Urinary bladder (tissue), 4 donors: Measurements from ENCODE around the gene MGST2. TPM values are rescaled to one million over a fixed set of nuclear protein-coding genes. Genes with fewer than 3 reads are reported as not detected.

Source experiments
- DNase-seq: peaks from one replicate; pipeline ENCODE4 v3.0.0-alpha.2; 2015; ENCODE audit errors: extremely low spot score
- H3K27ac ChIP-seq: one replicate; pipeline ENCODE4 v1.5.1; 2013; ENCODE audit warnings: low read depth, mild to moderate bottlenecking, moderate library complexity
- H3K36me3 ChIP-seq: one replicate; pipeline ENCODE4 v1.6.1; 2013; ENCODE audit warnings: mild to moderate bottlenecking, moderate library complexity; ENCODE audit not compliant: insufficient read depth
- H3K4me1 ChIP-seq: one replicate; pipeline ENCODE4 v1.6.1; 2013; ENCODE audit warnings: mild to moderate bottlenecking, moderate library complexity; ENCODE audit not compliant: insufficient read depth
- H3K4me3 ChIP-seq: one replicate; pipeline ENCODE4 v1.5.1; 2013; ENCODE audit warnings: low read depth, low read length
- WGBS: extraction: QIAGEN DNeasy Blood & Tissue Kit; methylation state at CpG from one replicate; pipeline ENCODE4 v1.1.7; 2013; 5-methylcytosine and 5-hydroxymethylcytosine counted together
- polyA plus RNA-seq: library from polyadenylated mRNA; stranded (reverse); fragments of 200-250 nt; gene quantifications from one replicate; pipeline ENCODE4 v1.2.3, GENCODE V29; 2013
- total RNA-seq: library from RNA; depleted of rRNA; stranded (reverse); fragments of >200 nt; gene quantifications from one replicate; pipeline ENCODE4 v1.2.3, GENCODE V29; 2014
- donor health status: healthy with polysubstance abuse.
- donor health status: healthy.

MGST2 gene
- total RNA-seq, result 51.8 TPM
- 69.1 TPM for polyA plus RNA-seq

GRCh38 chr4:139665690-139666529 lies at the start of gene MGST2:
TSS of gene MGST2 (plus strand) at chr4:139665819. CDS start at chr4:139666020, 201 bp downstream.
- DNase-seq, result peak; percentile 70
- under 1% methylated on average over 32 of the region's 32 CpGs for WGBS
- peak within 1 kb of the TSS; percentile 84 for H3K27ac ChIP-seq
- no peaks in the 10 kb centered on the region for H3K4me1 ChIP-seq
- peak within 1 kb of the TSS; percentile 39 for H3K4me3 ChIP-seq
- H3K36me3 ChIP-seq, result no peaks in the 10 kb centered on the region

DNA sequence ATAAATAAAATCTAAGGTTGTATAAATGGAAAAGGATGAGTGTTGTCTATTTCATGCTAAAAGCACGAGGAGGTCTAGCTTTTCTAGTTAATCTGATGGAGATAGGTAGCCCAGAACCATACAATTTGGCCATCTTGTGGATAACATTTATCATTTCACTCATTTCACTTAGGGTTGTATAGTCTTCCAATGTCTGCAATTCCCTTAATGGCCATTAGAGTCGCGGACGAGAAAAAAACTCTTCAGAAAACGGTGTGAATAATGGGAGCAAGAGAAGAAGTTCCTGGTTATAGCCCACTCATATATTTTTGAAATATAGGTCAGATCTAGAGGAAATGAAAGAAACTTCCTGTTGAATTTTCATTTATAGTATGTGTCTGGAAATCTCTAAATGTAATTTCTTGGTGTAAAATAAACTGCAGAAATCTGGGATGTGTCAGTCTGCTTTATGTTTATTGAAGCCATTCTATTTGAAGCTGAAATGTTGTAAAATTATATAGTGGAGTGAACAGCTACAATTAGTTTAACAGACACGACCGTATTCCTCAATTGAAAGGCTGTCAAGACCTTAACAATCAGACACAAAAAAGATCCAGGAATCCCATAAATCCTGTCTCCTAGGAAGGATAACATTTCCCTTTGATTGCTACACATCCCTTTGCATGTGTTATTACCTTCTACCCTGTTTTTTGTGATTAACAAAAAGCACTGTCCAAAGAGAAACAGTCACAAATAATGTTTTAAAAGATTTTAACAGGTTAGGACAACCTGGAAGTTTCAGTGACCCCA lies 47.7 kb upstream of the MGST2 start:
- 57% methylated on average over 7 of the region's 7 CpGs for WGBS
- Histone ChIP-seq H3K4me1 (no peaks in the 10 kb centered on the region), H3K27ac (no peak overlapping the region), H3K4me3 (no peak overlapping the region), H3K36me3 (no peaks in the 10 kb centered on the region)
- DNase-seq, result no peak

DNA sequence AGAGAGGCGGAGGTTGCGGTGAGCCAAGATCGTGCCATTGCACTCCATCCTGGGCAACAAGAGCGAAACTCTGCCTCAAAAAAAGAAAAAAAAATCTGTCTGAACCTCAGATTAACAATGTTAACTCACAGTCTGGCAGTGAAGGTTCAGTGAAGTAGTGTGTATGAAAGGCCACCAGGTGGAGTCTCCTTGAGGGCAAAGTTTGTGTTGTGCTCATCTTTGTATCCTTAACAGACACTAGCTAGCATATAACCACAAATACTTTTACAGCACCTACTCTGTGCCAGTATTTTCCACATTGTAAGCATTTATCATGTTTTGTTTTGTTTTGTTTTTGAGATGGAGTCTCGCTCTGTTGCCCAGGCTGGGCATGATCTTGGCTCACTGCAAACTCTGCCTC lies 46.0 kb upstream of the MGST2 start:
- DNase-seq, result no peak
- H3K4me1 ChIP-seq, result no peaks in the 10 kb centered on the region
- no peak overlapping the region for H3K27ac ChIP-seq
- WGBS, result 97% methylated on average over 5 of the region's 5 CpGs
- H3K4me3 ChIP-seq, result no peak overlapping the region
- H3K36me3 ChIP-seq, result no peaks in the 10 kb centered on the region

GRCh38 chr4:139622901-139623381 lies 42.7 kb upstream of the MGST2 start:
- Histone ChIP-seq H3K36me3 (no peaks in the 10 kb centered on the region), H3K27ac (no peak overlapping the region), H3K4me3 (no peak overlapping the region), H3K4me1 (no peaks in the 10 kb centered on the region)
- no peak for DNase-seq
- WGBS, result 50% methylated on average over 4 of the region's 4 CpGs

GRCh38 chr4:139624441-139625092 lies 41.1 kb upstream of the MGST2 start:
- WGBS, result 63% methylated on average over 3 of the region's 3 CpGs
- no peak for DNase-seq
- Histone ChIP-seq H3K4me3 (no peak overlapping the region), H3K4me1 (no peaks in the 10 kb centered on the region), H3K27ac (no peak overlapping the region), H3K36me3 (no peaks in the 10 kb centered on the region)

- no peak for DNase-seq
- Histone ChIP-seq H3K4me1 (no peaks in the 10 kb centered on the region), H3K36me3 (no peaks in the 10 kb centered on the region), H3K27ac (no peak overlapping the region), H3K4me3 (no peak overlapping the region)
- WGBS, result 65% methylated on average over 3 of the region's 3 CpGs
Observed at GRCh38 chr4:139625093-139625455, 40.5 kb upstream of the MGST2 start.

DNA sequence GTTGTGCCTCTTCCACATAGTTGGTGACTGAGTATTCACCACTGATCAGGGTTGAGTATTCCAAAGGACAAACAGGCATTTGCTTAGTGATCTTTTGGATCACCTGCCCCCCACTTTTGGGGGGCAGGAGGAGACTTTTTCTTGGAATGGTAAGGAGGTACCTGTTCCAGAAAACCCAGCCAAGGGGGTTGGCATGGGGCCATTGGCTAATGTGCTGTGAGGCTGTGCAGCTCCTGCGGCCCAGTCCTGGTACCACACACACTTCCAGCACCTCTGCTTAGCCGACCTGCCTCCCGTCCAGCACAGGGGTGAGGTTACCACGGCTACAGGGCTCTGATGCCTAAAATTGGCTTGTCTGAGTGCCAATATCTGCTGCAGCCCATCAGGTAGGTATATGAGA lies 40.1 kb upstream of the MGST2 start:
- Histone ChIP-seq H3K27ac (no peak overlapping the region), H3K36me3 (no peaks in the 10 kb centered on the region), H3K4me3 (no peak overlapping the region), H3K4me1 (no peaks in the 10 kb centered on the region)
- no peak for DNase-seq
- 75% methylated on average over 4 of the region's 4 CpGs for WGBS

DNA sequence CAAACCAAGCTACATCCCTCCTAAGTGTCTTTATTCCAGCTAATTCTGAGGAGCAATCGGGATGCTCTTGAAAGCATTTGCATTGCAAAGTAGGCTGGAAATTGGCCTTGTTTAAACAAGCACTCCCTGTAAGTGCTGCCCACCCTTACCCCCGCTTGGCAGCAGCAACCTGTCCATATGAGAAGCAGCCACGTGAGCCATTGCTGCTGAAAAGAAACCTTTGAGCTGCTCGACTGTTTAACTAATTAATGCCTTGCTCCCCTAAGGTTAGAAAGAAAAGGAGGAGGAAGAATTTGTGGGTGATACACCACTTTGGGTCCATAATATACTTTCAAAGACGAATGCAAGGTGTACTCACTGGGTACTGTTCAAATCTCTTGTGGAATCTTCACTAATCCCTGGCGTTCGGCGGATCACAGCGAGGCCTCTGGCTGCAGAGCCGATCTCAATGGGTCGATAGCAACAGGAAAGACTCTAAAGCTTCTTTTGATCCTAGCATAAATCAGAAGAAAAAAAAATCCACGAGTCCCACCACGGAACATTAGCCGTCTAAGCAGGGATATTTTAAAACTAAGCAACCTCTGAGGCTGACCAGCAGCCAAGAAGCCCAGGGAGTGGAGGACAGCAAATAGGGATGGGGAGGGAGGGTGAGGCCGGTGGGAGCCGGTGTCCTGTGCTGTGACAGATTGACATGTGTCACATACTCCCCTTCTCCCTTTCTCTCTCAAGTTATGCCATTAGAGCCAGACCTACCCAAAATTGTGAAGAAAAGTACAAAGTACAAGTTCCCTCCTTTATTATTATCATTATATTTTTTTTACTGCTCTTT lies 37.2 kb upstream of the MGST2 start:
- Histone ChIP-seq H3K4me3 (no peak overlapping the region), H3K4me1 (no peaks in the 10 kb centered on the region), H3K36me3 (no peaks in the 10 kb centered on the region), H3K27ac (no peak overlapping the region)
- no peak for DNase-seq
- 30% methylated on average over 16 of the region's 16 CpGs for WGBS

- H3K36me3 ChIP-seq, result no peaks in the 10 kb centered on the region
- no peak overlapping the region for H3K4me3 ChIP-seq
- no peaks in the 10 kb centered on the region for H3K4me1 ChIP-seq
- no peak overlapping the region for H3K27ac ChIP-seq
- DNase-seq, result no peak
- WGBS, result 77% methylated on average over 3 of the region's 3 CpGs
Observed at GRCh38 chr4:139629436-139630125, 36.0 kb upstream of the MGST2 start.

GRCh38 chr4:139630126-139630495 lies 35.5 kb upstream of the MGST2 start:
- H3K4me1 ChIP-seq, result no peaks in the 10 kb centered on the region

DNA sequence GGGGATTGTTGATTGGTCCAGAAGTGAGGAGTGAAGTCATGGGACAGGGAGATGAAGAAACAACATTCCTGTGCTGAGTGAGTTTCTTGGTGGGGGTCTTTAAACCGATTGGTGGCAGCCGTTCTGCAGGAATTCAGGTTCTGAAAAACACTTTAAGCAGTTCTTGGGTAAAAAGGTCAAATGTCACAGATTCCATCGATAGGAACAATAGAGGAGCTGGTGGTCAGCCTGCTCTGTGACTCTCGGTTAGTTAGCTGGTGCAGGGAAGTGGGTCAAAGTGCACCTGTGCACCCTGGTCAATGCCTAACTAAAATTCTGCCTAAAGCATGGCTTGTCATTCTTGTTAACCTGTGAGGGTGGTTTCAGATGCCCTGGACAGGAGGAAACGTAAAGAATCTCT lies 34.6 kb upstream of the MGST2 start:
- no peaks in the 10 kb centered on the region for H3K4me1 ChIP-seq
- no peak overlapping the region for H3K27ac ChIP-seq
- no peak for DNase-seq
- H3K36me3 ChIP-seq, result no peaks in the 10 kb centered on the region
- H3K4me3 ChIP-seq, result no peak overlapping the region
- 81% methylated on average over 5 of the region's 5 CpGs for WGBS

More at GRCh38 chr4:139630126-139630495, 35.5 kb upstream of the MGST2 start:
- WGBS, result 98% methylated on average over 1 of the region's 1 CpG
- DNase-seq, result no peak
- H3K4me3 ChIP-seq, result no peak overlapping the region
- no peaks in the 10 kb centered on the region for H3K36me3 ChIP-seq
- no peak overlapping the region for H3K27ac ChIP-seq

GRCh38 chr4:139631791-139632190 lies 33.8 kb upstream of the MGST2 start:
- Histone ChIP-seq H3K4me3 (no peak overlapping the region), H3K27ac (no peak overlapping the region), H3K4me1 (no peaks in the 10 kb centered on the region), H3K36me3 (no peaks in the 10 kb centered on the region)
- no peak for DNase-seq
- WGBS, result 94% methylated on average over 1 of the region's 1 CpG
